GM12878 (cell line): Measurements from ENCODE around the gene AANAT. TPM values are rescaled to one million over a fixed set of nuclear protein-coding genes. Genes with fewer than 3 reads are reported as not detected.

Experiments used
- BACH1 ChIP-seq: fragments of 450-650 bp; IDR thresholded peaks from 2 replicates; pipeline ENCODE4 v1.6.1; 2017; ENCODE audit warnings: mild to moderate bottlenecking, borderline replicate concordance
- BHLHE40 ChIP-seq, 2 experiments: fragments of 450-650 bp in 1 of 2; IDR thresholded peaks; 2 replicates each; pipeline ENCODE4 v1.6.1; 2011 to 2017; ENCODE audit warnings: low read depth in 2 of 2, borderline replicate concordance in 1 of 2, improper control_type of control experiment in 1 of 2, low read length in 1 of 2, mild to moderate bottlenecking in 1 of 2
- CHD2 ChIP-seq: IDR thresholded peaks from 2 replicates; pipeline ENCODE4 v1.6.1; 2011; ENCODE audit warnings: low read depth, low read length, improper control_type of control experiment, borderline replicate concordance
- EED ChIP-seq: sonication (generic); IDR thresholded peaks from 2 replicates; pipeline ENCODE4 v1.6.1; 2016; ENCODE audit warnings: antibody characterized with exemption, low read depth
- ESRRA ChIP-seq: IDR thresholded peaks from 2 replicates; pipeline ENCODE4 v1.6.1; 2012; ENCODE audit warnings: mild to moderate bottlenecking, low read length, improper control_type of control experiment
- HDAC6 ChIP-seq: fragments of 200-600 bp; sonication (generic); IDR thresholded peaks from one replicate; pipeline ENCODE4 v1.8.0; 2017; ENCODE audit warnings: antibody characterized with exemption; ENCODE audit not compliant: unreplicated experiment
- JUNB ChIP-seq: IDR thresholded peaks from 2 replicates; pipeline ENCODE4 v1.6.1; 2016; ENCODE audit warnings: antibody characterized with exemption, mild to moderate bottlenecking
- MEF2B ChIP-seq: fragments of 450-650 bp; IDR thresholded peaks from 2 replicates; pipeline ENCODE4 v1.6.1; 2018; ENCODE audit warnings: mild to moderate bottlenecking, moderate library complexity; ENCODE audit not compliant: partially characterized antibody, poor library complexity, severe bottlenecking
- MYC ChIP-seq: IDR thresholded peaks from 2 replicates; pipeline ENCODE4 v1.6.1; 2011; ENCODE audit warnings: mild to moderate bottlenecking, low read length, moderate library complexity, inconsistent platforms; ENCODE audit not compliant: insufficient read depth, insufficient replicate concordance, insufficient read length, severe bottlenecking
- SREBF2 ChIP-seq: IDR thresholded peaks from 2 replicates; pipeline ENCODE4 v1.6.1; 2012; ENCODE audit warnings: mild to moderate bottlenecking, low read length
- SRF ChIP-seq, 2 experiments: IDR thresholded peaks; 2 replicates each; pipeline ENCODE4 v1.6.1; 2011; ENCODE audit warnings: low read depth in 2 of 2, low read length in 2 of 2, mild to moderate bottlenecking in 1 of 2, moderate library complexity in 1 of 2
- STAT1 ChIP-seq: fragments of 450-650 bp; conservative IDR thresholded peaks from 2 replicates; pipeline ENCODE4 v1.6.1; 2014; ENCODE audit warnings: antibody characterized with exemption, mild to moderate bottlenecking
- TCF12 ChIP-seq: IDR thresholded peaks from 2 replicates; pipeline ENCODE4 v1.6.1; 2011; ENCODE audit warnings: low read depth, mild to moderate bottlenecking, low read length
- ZNF207 ChIP-seq: fragments of 450-650 bp; IDR thresholded peaks from 2 replicates; pipeline ENCODE4 v1.6.1; 2014; ENCODE audit warnings: antibody characterized with exemption, mild to moderate bottlenecking, borderline replicate concordance
- ZNF384 ChIP-seq: IDR thresholded peaks from 2 replicates; pipeline ENCODE4 v1.6.1; 2012; ENCODE audit warnings: low read depth, mild to moderate bottlenecking, low read length, improper control_type of control experiment, borderline replicate concordance
- polyA plus RNA-seq, 11 experiments: library from polyadenylated mRNA; depleted of rRNA in 4 of 11; unstranded in 6 of 11; stranded (reverse) in 5 of 11; fragments of >200 nt; fragmentation: Nextera tagmentation in 4 of 11; fragmentation: Illumina TruSeq in 1 of 11; extraction: Ambion mirVana in 4 of 11; extraction: Trizol in 1 of 11; gene quantifications; 1 replicate in 1 of 11; 2 replicates in 10 of 11; pipeline versions ENCODE4 v1.2.1 to v1.2.3, GENCODE V29; 2011 to 2016; ENCODE audit warnings: inconsistent platforms in 2 of 11, missing spikeins in 2 of 11, low read depth in 1 of 11
- total RNA-seq, 4 experiments: library from RNA; depleted of rRNA in 3 of 4; stranded (reverse); fragments of >200 nt in 3 of 4; fragmentation: Illumina TruSeq in 1 of 4; extraction: Trizol in 1 of 4; gene quantifications; 2 replicates each; pipeline versions ENCODE4 v1.2.1 to v1.2.3, GENCODE V29; 2013 to 2021
- TF ChIP-seq, protein P1 (sequence below): fragments of 450-650 bp; formaldehyde crosslinking; IDR thresholded peaks from 2 replicates; pipeline ENCODE4 v1.5.0; 2022; ENCODE audit warnings: mild to moderate bottlenecking, missing genetic modification characterization
- TF ChIP-seq, protein P2 (sequence below): fragments of 450-650 bp; IDR thresholded peaks from 2 replicates; pipeline ENCODE4 v1.6.1; 2017; ENCODE audit warnings: mild to moderate bottlenecking, moderate library complexity
- TF ChIP-seq, protein P3 (sequence below): fragments of 450-650 bp; IDR thresholded peaks from 2 replicates; pipeline ENCODE4 v1.6.1; 2016; ENCODE audit warnings: mild to moderate bottlenecking
- TF ChIP-seq, protein P4 (sequence below): fragments of 450-650 bp; IDR thresholded peaks from 2 replicates; pipeline ENCODE4 v1.6.1; 2018; ENCODE audit warnings: mild to moderate bottlenecking, low read depth, moderate library complexity; ENCODE audit not compliant: partially characterized antibody

AANAT gene
- total and polyA plus RNA-seq, 10 of the 15 experiments (the other 5 are each of a cell fraction or from before 2014, with no cell fraction given): 0.23 TPM; not detected in 9

DNA sequence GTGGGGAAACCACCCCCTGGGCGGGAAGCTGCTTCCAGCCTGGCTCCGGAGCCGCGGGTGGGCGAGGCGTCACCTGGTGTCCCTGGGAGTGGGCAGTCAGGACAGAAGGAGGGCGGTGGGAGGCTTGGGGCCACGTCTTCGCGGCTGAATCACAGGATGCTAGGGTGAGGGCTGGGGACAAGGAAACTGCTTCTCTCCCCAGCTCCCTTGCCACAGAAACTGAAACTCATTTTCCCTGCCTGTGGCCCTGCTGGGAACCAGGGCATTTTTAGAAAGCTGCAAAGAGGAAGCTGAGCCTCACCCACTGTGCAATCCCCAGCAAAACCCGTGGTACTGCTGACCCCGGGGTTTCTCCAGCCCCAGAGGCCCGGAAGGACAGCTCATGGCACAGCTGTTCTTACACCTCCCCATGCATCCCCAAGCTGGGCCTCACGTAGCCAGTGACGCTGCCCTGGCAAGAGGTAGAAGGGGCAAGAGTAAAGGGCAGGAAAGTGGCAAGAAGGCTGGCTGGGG, 25.6 kb downstream of the AANAT start (continued):
- TF ChIP-seq, protein P1, sequence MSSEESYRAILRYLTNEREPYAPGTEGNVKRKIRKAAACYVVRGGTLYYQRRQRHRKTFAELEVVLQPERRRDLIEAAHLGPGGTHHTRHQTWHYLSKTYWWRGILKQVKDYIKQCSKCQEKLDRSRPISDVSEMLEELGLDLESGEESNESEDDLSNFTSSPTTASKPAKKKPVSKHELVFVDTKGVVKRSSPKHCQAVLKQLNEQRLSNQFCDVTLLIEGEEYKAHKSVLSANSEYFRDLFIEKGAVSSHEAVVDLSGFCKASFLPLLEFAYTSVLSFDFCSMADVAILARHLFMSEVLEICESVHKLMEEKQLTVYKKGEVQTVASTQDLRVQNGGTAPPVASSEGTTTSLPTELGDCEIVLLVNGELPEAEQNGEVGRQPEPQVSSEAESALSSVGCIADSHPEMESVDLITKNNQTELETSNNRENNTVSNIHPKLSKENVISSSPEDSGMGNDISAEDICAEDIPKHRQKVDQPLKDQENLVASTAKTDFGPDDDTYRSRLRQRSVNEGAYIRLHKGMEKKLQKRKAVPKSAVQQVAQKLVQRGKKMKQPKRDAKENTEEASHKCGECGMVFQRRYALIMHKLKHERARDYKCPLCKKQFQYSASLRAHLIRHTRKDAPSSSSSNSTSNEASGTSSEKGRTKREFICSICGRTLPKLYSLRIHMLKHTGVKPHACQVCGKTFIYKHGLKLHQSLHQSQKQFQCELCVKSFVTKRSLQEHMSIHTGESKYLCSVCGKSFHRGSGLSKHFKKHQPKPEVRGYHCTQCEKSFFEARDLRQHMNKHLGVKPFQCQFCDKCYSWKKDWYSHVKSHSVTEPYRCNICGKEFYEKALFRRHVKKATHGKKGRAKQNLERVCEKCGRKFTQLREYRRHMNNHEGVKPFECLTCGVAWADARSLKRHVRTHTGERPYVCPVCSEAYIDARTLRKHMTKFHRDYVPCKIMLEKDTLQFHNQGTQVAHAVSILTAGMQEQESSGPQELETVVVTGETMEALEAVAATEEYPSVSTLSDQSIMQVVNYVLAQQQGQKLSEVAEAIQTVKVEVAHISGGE: no peak
- TF ChIP-seq HDAC6 (no peak), ESRRA (no peak), SREBF2 (no peak), SRF (IDR thresholded peaks at IDR 0.05; ENCODE audit: low read depth in 2 of 2, low read length in 2 of 2) (no peak), MEF2B (peak; percentile 35), CHD2 (no peak), BHLHE40 (IDR thresholded peaks at IDR 0.05; ENCODE audit: borderline replicate concordance in 1 of 2, low read depth in 2 of 2, low read length in 1 of 2) (peak in 1 of 2 experiments; percentile 23; a peak in 1 of 4 replicates), BACH1 (peak; percentile 58; the same call in 1 of the 2 replicates), ZNF384 (no peak), MYC (no peak), JUNB (no peak), STAT1 (no peak), TCF12 (0 out of 2 replicates have a peak, but pooled peaks have one; percentile 33), ZNF207 (no peak), EED (peak; percentile 94)
- TF ChIP-seq, protein P2, sequence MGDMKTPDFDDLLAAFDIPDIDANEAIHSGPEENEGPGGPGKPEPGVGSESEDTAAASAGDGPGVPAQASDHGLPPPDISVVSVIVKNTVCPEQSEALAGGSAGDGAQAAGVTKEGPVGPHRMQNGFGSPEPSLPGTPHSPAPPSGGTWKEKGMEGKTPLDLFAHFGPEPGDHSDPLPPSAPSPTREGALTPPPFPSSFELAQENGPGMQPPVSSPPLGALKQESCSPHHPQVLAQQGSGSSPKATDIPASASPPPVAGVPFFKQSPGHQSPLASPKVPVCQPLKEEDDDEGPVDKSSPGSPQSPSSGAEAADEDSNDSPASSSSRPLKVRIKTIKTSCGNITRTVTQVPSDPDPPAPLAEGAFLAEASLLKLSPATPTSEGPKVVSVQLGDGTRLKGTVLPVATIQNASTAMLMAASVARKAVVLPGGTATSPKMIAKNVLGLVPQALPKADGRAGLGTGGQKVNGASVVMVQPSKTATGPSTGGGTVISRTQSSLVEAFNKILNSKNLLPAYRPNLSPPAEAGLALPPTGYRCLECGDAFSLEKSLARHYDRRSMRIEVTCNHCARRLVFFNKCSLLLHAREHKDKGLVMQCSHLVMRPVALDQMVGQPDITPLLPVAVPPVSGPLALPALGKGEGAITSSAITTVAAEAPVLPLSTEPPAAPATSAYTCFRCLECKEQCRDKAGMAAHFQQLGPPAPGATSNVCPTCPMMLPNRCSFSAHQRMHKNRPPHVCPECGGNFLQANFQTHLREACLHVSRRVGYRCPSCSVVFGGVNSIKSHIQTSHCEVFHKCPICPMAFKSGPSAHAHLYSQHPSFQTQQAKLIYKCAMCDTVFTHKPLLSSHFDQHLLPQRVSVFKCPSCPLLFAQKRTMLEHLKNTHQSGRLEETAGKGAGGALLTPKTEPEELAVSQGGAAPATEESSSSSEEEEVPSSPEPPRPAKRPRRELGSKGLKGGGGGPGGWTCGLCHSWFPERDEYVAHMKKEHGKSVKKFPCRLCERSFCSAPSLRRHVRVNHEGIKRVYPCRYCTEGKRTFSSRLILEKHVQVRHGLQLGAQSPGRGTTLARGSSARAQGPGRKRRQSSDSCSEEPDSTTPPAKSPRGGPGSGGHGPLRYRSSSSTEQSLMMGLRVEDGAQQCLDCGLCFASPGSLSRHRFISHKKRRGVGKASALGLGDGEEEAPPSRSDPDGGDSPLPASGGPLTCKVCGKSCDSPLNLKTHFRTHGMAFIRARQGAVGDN: peak; percentile 98
- TF ChIP-seq, protein P3, sequence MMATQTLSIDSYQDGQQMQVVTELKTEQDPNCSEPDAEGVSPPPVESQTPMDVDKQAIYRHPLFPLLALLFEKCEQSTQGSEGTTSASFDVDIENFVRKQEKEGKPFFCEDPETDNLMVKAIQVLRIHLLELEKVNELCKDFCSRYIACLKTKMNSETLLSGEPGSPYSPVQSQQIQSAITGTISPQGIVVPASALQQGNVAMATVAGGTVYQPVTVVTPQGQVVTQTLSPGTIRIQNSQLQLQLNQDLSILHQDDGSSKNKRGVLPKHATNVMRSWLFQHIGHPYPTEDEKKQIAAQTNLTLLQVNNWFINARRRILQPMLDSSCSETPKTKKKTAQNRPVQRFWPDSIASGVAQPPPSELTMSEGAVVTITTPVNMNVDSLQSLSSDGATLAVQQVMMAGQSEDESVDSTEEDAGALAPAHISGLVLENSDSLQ: no peak
- TF ChIP-seq, protein P4, sequence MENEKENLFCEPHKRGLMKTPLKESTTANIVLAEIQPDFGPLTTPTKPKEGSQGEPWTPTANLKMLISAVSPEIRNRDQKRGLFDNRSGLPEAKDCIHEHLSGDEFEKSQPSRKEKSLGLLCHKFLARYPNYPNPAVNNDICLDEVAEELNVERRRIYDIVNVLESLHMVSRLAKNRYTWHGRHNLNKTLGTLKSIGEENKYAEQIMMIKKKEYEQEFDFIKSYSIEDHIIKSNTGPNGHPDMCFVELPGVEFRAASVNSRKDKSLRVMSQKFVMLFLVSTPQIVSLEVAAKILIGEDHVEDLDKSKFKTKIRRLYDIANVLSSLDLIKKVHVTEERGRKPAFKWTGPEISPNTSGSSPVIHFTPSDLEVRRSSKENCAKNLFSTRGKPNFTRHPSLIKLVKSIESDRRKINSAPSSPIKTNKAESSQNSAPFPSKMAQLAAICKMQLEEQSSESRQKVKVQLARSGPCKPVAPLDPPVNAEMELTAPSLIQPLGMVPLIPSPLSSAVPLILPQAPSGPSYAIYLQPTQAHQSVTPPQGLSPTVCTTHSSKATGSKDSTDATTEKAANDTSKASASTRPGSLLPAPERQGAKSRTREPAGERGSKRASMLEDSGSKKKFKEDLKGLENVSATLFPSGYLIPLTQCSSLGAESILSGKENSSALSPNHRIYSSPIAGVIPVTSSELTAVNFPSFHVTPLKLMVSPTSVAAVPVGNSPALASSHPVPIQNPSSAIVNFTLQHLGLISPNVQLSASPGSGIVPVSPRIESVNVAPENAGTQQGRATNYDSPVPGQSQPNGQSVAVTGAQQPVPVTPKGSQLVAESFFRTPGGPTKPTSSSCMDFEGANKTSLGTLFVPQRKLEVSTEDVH: no peak
